Measurements from ENCODE around the gene LEUTX. TPM values are rescaled to one million over a fixed set of nuclear protein-coding genes. Genes with fewer than 3 reads are reported as not detected.
"Not testable (repeated sequence)": the region's sequence is repeated elsewhere in the genome, so short reads cannot be mapped to it uniquely, and the experiment has no call there.

LEUTX gene
- total RNA-seq, 6 experiments from 2014 or later, result not detected

DNA sequence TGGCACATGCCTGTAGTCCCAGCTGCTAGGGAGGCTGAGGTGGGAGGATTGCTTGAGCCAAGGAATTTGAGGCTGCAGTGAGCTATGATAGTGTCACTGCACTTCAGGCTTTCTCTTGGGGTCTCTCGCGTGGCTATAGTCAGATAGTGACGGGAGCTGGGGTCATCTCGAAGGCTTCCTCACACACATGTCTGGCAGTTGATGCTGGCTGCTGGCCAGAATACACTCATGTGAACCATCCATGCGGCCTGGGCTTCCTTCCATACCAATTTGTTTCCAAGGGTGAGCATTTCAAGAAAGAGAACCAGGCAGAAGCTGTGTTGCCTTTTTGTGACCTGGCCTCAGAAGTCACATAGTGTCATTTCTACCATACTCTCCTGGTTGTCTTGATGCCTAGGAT, 26.4 kb downstream of the LEUTX start:
- Histone ChIP-seq H3K27me3 (no peaks in the 10 kb centered on the region), H3K36me3 (no peaks in the 10 kb centered on the region), H3K27ac (no peak overlapping the region), H3K4me3 (no peak overlapping the region), H3K4me1 (no peaks in the 10 kb centered on the region), H3K9me3 (no peaks in the 10 kb centered on the region)
- ATAC-seq, result no peak
- TF ChIP-seq, protein P1, sequence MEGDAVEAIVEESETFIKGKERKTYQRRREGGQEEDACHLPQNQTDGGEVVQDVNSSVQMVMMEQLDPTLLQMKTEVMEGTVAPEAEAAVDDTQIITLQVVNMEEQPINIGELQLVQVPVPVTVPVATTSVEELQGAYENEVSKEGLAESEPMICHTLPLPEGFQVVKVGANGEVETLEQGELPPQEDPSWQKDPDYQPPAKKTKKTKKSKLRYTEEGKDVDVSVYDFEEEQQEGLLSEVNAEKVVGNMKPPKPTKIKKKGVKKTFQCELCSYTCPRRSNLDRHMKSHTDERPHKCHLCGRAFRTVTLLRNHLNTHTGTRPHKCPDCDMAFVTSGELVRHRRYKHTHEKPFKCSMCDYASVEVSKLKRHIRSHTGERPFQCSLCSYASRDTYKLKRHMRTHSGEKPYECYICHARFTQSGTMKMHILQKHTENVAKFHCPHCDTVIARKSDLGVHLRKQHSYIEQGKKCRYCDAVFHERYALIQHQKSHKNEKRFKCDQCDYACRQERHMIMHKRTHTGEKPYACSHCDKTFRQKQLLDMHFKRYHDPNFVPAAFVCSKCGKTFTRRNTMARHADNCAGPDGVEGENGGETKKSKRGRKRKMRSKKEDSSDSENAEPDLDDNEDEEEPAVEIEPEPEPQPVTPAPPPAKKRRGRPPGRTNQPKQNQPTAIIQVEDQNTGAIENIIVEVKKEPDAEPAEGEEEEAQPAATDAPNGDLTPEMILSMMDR (IDR thresholded peaks at IDR 0.05), result no peak
- TF ChIP-seq POLR2A (IDR thresholded peaks at IDR 0.05), result no peak
- WGBS (ENCODE audit: insufficient coverage, low coverage, low lambda C conversion rate, missing lambda C conversion rate), result 50% methylated on average over 1 of the region's 5 CpGs
- intact Hi-C loops (cut with DNase I), result no loop called here
- DNase-seq, result no peak

DNA sequence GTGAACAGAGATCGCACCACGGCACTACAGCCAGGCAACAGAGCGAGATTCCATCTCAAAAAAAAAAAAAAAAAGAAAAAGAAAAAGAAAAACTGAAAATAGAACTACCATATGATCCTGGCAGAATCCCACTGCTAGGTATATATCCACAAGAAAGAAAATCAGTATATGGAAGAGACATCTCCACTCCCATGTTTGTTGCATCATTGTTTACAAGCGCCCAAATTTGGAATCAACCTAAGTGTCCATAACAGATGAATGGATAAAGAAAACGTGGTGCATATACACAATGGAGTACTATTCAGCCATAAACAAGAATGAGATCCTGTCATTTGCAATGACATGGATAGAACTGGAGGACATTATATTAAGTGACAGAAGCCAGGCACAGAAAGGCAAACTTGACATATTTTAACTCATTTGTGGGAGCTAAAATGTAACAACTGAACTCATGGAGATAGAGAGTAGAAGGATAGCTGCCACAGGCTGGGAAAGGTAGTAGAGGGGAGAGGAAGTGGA, 29.3 kb downstream of the LEUTX start:
- Histone ChIP-seq H3K9me3 (no peaks in the 10 kb centered on the region), H3K36me3 (no peaks in the 10 kb centered on the region), H3K4me3 (no peak overlapping the region), H3K27me3 (no peaks in the 10 kb centered on the region), H3K4me1 (no peaks in the 10 kb centered on the region), H3K27ac (no peak overlapping the region)
- WGBS (ENCODE audit: insufficient coverage, low coverage, low lambda C conversion rate, missing lambda C conversion rate), result 66% methylated on average over 5 of the region's 5 CpGs
- ATAC-seq (no peak), DNase-seq (no peak)
- intact Hi-C loops (cut with DNase I), result no loop called here
- TF ChIP-seq, protein P1 (IDR thresholded peaks at IDR 0.05), result no peak
- no peak for TF ChIP-seq POLR2A (IDR thresholded peaks at IDR 0.05)

DNA sequence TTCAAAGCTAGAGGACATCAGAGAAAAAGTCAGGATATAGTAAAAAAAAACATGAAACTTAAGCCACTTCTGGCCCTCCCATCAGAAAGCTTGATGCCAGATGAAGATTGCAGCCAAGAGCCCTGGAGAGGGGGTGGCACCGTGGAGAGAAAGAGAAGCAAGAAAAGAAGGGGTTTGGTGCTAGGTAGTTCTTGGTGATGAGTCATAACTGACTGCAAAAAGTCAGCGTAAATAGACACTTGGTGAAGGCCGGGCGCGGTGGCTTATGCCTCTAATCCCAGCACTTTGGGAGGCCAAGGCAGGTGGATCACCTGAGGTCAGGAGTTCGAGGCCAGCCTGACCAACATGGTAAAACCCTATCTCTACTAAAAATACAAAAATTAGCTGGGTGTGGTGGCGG, 30.0 kb downstream of the LEUTX start:
- DNase-seq; H3K4me3 ChIP-seq; intact Hi-C loops (cut with DNase I); H3K27ac ChIP-seq; H3K9me3 ChIP-seq; ATAC-seq; H3K36me3 ChIP-seq; H3K27me3 ChIP-seq; H3K4me1 ChIP-seq: not testable (repeated sequence)
- WGBS (ENCODE audit: insufficient coverage, low coverage, low lambda C conversion rate, missing lambda C conversion rate), result 74% methylated on average over 4 of the region's 7 CpGs

DNA sequence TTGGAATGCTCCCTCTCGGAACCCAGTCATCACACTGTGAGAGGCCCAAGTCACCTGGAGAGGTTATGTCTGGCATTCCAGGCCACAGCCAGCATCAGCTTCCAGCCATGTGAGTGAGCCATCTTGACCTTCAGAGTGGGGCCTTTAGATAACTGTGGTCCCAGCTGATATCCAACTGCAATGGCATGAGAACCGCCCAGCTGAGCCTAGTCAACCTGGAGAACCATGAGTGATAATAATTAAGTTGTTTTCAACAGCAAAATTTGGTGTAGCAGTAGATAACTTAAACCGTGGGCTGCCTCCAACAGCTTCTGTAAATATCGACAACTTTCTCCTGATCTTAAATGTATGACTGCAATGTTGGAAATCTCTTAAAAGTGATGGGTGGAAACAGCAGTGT, 30.7 kb downstream of the LEUTX start:
- Histone ChIP-seq H3K4me1 (no peaks in the 10 kb centered on the region), H3K36me3 (no peaks in the 10 kb centered on the region), H3K27me3 (no peaks in the 10 kb centered on the region), H3K4me3 (no peak overlapping the region), H3K27ac (no peak overlapping the region), H3K9me3 (no peaks in the 10 kb centered on the region)
- no peak for DNase-seq
- TF ChIP-seq, protein P1 (IDR thresholded peaks at IDR 0.05), result no peak
- TF ChIP-seq POLR2A (IDR thresholded peaks at IDR 0.05), result no peak
- WGBS (ENCODE audit: insufficient coverage, low coverage, low lambda C conversion rate, missing lambda C conversion rate), result 76% methylated on average over 3 of the region's 4 CpGs
- intact Hi-C loops (cut with DNase I), result no loop called here
- no peak for ATAC-seq

DNA sequence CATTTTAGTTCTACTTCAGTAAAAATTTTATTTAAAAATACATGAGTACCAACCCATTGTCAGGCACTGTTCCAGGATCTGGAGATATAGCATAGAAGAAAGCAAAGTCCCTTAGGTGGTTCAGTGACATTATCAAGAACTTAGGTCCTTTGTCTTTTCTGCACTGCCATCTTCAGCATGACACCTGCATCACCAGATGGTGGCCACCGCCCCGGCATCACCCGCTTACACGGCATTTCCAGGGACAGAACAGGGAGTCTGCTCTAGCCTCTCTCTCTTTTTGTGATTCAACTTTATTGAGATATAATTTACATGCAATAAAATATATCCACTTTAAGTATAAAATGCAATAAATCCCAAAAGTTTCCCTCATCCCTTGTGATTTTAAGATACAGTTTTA, 31.8 kb downstream of the LEUTX start:
- DNase-seq (no peak), ATAC-seq (no peak)
- Histone ChIP-seq H3K4me3 (no peak overlapping the region), H3K27me3 (no peaks in the 10 kb centered on the region), H3K9me3 (no peaks in the 10 kb centered on the region), H3K4me1 (no peaks in the 10 kb centered on the region), H3K27ac (no peak overlapping the region), H3K36me3 (no peaks in the 10 kb centered on the region)
- TF ChIP-seq POLR2A (IDR thresholded peaks at IDR 0.05), result no peak
- TF ChIP-seq, protein P1 (IDR thresholded peaks at IDR 0.05), result no peak
- intact Hi-C loops (cut with DNase I), result no loop called here
- WGBS (ENCODE audit: insufficient coverage, low coverage, low lambda C conversion rate, missing lambda C conversion rate), result 78% methylated on average over 4 of the region's 4 CpGs

Data from right lobe of liver (tissue), 6 donors.